GM19438 (cell line): ENCODE results near the gene TP73.

ENCODE experiments used
- ATAC-seq: cut with Tn5 transposase; IDR thresholded peaks from one replicate; pipeline ENCODE4 v1.9.1; 2021; ENCODE audit warnings: low read depth; ENCODE audit not compliant: unreplicated experiment

Gene TP73

GRCh38 chr1:3753656-3754454 lies 101.5 kb downstream of the TP73 start:
- no peak for ATAC-seq

- no peak for ATAC-seq
Measured at GRCh38 chr1:3756394-3756793, 104.1 kb downstream of the TP73 start.

- ATAC-seq: no peak
Measured at GRCh38 chr1:3759164-3759563, 106.8 kb downstream of the TP73 start.

GRCh38 chr1:3759796-3760195 lies 107.5 kb downstream of the TP73 start:
- no peak for ATAC-seq

- ATAC-seq: no peak
Measured at GRCh38 chr1:3761296-3762010, 109.1 kb downstream of the TP73 start.

GRCh38 chr1:3762151-3762872 lies 110.0 kb downstream of the TP73 start:
- no peak for ATAC-seq

GRCh38 chr1:3762873-3763228 lies 110.5 kb downstream of the TP73 start:
- ATAC-seq: no peak

- ATAC-seq: no peak
Measured at GRCh38 chr1:3763351-3764125, 111.2 kb downstream of the TP73 start.

- no peak for ATAC-seq
Measured at GRCh38 chr1:3767328-3767925, 115.1 kb downstream of the TP73 start.

- ATAC-seq: no peak
Measured at GRCh38 chr1:3768811-3769390, 116.6 kb downstream of the TP73 start.

GRCh38 chr1:3770047-3770765 lies 117.9 kb downstream of the TP73 start:
- no peak for ATAC-seq

- ATAC-seq: no peak
Measured at GRCh38 chr1:3771108-3772026, 119.1 kb downstream of the TP73 start.

GRCh38 chr1:3772027-3772714 lies 119.9 kb downstream of the TP73 start:
- ATAC-seq: peak; percentile 63

GRCh38 chr1:3772715-3773571 lies 120.6 kb downstream of the TP73 start, which contains the start of gene SMIM1:
Gene SMIM1, plus strand, starts transcription at chr1:3772749. Its CDS starts 2,625 bp downstream, at chr1:3775374.
- peak; percentile 14 for ATAC-seq

- no peak for ATAC-seq
Measured at GRCh38 chr1:3773572-3774275, 121.4 kb downstream of the TP73 start.
